Stimulated activated naive CD4-positive, alpha-beta T cell treated with Interleukin-2 at 50 U/mL for 16 hours (primary cell): ENCODE results near the gene TRPV5.

Source experiments
- DNase-seq: peaks from one replicate; lab custom pipeline; 2025; lab: John Stamatoyannopoulos, UW

Gene TRPV5

GRCh38 chr7:142870566-142871259, 62.8 kb downstream of the TRPV5 start:
- DNase-seq: no peak

GRCh38 chr7:142870147-142870559, 63.4 kb downstream of the TRPV5 start:
- no peak for DNase-seq

GRCh38 chr7:142869434-142869833, 64.1 kb downstream of the TRPV5 start:
- DNase-seq: no peak

DNA sequence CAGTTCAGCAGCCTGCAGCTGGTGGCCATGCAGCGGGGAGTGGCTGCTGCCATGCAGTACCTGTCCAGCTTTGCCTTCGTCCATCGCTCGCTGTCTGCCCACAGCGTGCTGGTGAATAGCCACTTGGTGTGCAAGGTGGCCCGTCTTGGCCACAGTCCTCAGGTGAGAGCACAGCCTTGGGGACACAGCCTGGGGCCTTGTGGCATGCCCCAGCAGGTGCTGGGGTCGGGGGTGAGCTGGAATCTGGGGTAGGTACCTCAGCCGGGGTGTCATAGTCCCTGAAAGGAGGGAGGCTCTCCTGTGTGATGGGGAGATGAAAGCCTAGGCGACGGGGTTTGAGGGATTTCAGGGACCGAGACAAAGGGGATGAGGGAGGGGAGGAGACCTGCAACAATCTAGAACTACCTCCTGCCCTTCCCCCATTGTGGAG, 64.5 kb downstream of the TRPV5 start:
- DNase-seq: no peak

DNA sequence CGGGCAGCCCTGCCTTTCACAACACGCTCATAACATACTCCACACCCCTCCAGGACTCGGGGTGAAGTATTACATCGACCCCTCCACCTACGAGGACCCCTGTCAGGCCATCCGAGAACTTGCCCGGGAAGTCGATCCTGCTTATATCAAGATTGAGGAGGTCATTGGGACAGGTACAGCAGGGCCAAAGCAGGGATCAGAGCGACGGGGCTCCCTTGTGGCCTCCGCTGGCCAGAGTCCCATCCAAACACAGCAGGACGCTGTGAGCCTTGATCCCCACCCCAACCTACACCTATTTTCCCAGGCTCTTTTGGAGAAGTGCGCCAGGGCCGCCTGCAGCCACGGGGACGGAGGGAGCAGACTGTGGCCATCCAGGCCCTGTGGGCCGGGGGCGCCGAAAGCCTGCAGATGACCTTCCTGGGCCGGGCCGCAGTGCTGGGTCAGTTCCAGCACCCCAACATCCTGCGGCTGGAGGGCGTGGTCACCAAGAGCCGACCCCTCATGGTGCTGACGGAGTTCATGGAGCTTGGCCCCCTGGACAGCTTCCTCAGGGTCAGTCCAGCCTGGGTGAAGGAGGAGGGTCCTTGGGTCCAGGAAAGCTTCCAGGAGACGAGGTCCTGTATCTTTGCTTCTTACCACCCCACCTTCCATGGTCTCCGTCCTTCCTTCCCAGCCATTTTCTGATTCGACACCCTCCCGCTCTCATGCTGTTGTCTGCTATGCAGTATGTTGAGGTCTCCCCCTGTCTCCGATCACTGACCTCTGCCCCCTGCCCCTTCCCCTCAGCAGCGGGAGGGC, 65.2 kb downstream of the TRPV5 start:
- DNase-seq: no peak

GRCh38 chr7:142867398-142868187, 66.0 kb downstream of the TRPV5 start:
- DNase-seq: no peak

- DNase-seq: no peak
Observed at GRCh38 chr7:142867097-142867378, 66.5 kb downstream of the TRPV5 start.

DNA sequence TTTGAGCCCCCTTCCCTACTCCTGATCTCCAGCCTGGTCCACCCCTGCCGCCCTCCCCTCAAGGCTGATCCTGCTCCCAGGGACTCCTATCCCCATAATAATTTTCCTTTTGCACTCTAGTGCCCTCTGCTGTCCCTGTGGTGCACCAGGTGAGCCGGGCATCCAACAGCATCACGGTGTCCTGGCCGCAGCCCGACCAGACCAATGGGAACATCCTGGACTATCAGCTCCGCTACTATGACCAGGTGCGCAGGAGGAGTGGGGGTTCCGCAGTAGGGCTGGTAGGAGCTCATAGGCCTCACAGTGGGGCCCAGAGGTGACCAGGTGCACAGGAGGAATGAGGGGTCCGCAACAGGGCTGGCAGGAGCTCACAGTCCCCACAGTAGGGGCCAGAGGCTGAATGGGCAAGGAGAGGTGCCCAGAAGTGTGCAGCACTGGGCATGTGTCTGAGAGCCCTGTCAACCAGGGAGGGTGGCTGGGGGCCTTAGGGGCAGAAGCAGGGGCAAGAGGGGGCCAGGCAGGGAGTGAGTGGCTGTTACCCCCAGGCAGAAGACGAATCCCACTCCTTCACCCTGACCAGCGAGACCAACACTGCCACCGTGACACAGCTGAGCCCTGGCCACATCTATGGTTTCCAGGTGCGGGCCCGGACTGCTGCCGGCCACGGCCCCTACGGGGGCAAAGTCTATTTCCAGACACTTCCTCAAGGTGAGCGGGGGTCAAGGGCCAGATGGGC, 67.0 kb downstream of the TRPV5 start:
- no peak for DNase-seq

GRCh38 chr7:142865766-142866165, 67.8 kb downstream of the TRPV5 start:
- no peak for DNase-seq

DNA sequence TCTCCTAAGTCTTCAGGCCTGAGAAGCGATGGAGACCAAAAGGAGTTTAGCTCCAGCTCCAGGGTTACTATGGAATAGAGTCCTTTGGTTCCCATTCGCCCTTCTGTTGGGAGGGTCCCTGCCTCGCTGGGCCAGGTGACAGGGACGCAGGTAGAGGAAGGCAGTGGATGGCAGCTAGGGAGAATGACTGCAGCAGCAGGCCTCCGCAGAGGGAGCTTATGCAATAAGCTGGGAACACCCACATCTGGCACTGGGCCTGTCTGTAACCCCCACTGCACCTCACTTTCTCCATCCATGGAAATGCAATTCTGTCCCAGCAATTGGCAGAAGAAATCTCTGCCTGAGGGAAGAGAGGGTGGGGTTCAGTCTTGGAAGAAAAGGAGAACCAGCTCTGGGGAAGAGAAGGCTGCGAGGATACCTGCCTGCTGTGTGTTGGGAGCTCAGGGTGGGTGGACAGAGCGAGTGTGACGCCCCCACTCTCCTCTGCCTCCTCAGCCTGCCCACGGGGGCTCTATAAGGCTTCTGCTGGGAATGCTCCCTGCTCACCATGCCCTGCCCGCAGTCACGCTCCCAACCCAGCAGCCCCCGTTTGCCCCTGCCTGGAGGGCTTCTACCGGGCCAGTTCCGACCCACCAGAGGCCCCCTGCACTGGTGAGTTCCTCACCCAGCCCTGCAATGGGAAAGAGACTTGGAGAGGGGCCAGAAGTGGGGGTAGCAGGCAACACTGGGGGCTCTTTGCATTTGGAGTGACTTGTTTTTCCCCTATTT, 68.4 kb downstream of the TRPV5 start:
- no peak for DNase-seq

- no peak for DNase-seq
Observed at GRCh38 chr7:142863891-142864685, 69.5 kb downstream of the TRPV5 start.

DNA sequence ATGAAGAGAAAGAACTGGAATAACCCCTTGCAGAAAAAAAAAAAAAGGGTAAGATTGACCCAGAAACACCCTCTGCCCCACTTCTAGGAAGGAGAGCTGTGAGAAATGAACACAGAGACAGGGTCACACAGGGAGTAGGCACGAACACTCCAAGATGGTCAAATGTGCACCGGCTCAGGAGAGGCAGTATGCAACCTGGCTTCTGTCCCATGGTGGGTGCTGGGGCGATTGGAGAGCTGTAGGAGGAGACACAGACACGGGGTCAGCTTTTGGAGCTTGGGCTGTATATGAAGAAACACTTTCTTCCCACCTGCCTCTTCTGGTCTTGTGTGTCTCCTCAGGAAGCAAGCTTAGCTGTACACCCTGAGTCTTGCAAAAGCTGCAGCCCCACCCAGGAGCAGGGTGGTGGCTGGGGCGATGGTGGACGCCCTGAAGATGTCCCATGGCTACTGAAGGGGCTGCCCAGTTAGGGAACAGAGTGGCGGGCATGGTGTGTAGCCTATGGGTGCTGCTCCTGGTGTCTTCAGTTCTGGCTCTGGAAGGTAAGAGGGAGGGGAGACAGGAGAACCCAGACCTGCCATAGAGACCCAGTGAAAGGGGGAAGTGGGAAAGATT, 70.7 kb downstream of the TRPV5 start:
- DNase-seq: no peak

GRCh38 chr7:142862351-142862750, 71.2 kb downstream of the TRPV5 start:
- no peak for DNase-seq

DNA sequence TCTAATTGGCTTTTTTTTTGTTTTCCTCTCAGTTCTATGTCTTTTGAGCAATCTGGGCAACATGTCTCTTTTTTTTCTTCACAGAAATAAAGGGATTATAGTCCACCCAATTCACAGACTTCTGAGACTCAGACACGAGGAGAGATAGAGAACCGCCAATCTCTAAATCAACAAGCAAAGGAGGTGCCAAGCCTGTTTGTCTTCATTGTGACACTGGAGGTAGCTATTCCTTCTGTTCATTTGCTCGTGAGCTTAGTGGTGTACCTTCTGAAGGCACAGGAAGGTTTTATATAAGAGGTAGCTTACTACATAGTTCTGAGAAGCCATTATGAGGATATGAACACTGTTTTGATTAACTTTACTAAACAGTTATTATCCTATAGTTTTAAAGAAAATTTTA, 72.6 kb downstream of the TRPV5 start:
- DNase-seq: no peak

- no peak for DNase-seq
Observed at GRCh38 chr7:142859829-142860228, 73.7 kb downstream of the TRPV5 start.

- no peak for DNase-seq
Observed at GRCh38 chr7:142859411-142859810, 74.1 kb downstream of the TRPV5 start.
